Brain microvascular endothelial cell (primary cell): ENCODE data around the gene CADPS.

Source experiments
- DNase-seq: peaks from one replicate; pipeline ENCODE4 v3.0.0-alpha.2; 2020
- H3K27ac ChIP-seq: fragments of 250-450 bp; sonication (Bioruptor Pico); 2 replicates; pipeline ENCODE4 v1.5.1; 2020; ENCODE audit warnings: mild to moderate bottlenecking, moderate library complexity
- H3K27me3 ChIP-seq: fragments of 250-450 bp; sonication (Bioruptor Pico); replicated peaks from 2 replicates; pipeline ENCODE4 v1.5.1; 2020; ENCODE audit warnings: mild to moderate bottlenecking
- H3K36me3 ChIP-seq: fragments of 250-450 bp; sonication (Bioruptor Pico); replicated peaks from 2 replicates; pipeline ENCODE4 v1.5.1; 2020; ENCODE audit warnings: mild to moderate bottlenecking
- H3K4me3 ChIP-seq: 2 replicates; pipeline ENCODE4 v1.5.1; 2011; ENCODE audit warnings: low read depth, mild to moderate bottlenecking, control low read depth, low read length, moderate library complexity
- in situ Hi-C: cut with HindIII; loops from 2 replicates; pipeline ENCODE4 v1.10.0; 2017; ENCODE audit warnings: low sequenced_read_pairs, low pct_ligation_motif_present
- TF ChIP-seq, protein P1 (sequence below): IDR thresholded peaks from 2 replicates; pipeline ENCODE4 v1.5.1; 2011; ENCODE audit warnings: low read depth, mild to moderate bottlenecking, moderate library complexity, low read length, control low read depth, inconsistent platforms; ENCODE audit errors: missing control alignments

The CADPS gene

DNA sequence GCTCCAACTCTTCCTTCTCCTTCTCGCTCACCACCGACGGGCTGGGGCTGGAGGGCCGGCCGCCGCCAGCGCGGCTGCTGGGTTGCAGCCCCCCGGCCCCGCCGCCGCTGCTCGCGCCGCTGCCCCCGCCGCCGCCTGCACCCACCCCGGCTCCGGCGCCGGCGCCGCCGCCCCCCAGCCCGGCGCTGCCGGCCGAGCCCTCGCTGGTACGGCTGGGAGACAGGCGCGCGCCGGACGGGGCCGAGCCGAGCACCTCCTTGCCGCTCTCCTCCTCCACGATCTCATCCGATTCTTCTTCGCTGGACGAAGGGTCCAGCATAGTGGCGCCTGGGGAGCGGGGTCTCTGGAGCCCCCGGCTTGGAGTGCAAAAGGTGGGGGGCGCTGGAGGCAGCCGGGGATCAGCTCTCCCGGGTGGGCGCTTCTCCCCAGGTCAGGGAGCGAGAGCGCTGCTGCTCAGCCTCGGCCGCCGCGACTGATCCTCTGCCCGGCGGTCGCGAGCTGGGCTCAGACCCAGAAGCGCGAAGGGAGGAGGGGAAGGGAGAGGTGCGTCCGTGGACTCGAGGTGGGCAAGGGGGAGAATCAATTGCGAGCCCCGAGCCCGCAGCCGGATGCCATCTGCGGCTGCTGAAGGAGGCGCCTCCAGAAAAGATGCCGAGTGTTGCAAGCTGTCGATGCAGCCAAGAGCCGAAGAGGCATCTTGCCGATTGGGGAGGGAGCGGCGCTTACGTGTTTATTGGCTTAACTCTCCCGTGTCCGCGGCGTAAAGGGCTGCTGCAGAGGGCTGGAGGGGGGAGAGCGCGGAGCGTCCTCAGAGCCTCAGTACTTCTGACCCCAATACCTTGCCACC lies at the start of gene CADPS:
Gene CADPS (minus strand): TSS at position 706 of the 847 bp plus-strand sequence. CDS start 387 bp downstream, at position 319.
- DNase-seq = no peak
- no peak within 1 kb of the TSS for H3K27ac ChIP-seq
- peaks cover 29% of the 10 kb centered on the region for H3K27me3 ChIP-seq
- TF ChIP-seq, protein P1, sequence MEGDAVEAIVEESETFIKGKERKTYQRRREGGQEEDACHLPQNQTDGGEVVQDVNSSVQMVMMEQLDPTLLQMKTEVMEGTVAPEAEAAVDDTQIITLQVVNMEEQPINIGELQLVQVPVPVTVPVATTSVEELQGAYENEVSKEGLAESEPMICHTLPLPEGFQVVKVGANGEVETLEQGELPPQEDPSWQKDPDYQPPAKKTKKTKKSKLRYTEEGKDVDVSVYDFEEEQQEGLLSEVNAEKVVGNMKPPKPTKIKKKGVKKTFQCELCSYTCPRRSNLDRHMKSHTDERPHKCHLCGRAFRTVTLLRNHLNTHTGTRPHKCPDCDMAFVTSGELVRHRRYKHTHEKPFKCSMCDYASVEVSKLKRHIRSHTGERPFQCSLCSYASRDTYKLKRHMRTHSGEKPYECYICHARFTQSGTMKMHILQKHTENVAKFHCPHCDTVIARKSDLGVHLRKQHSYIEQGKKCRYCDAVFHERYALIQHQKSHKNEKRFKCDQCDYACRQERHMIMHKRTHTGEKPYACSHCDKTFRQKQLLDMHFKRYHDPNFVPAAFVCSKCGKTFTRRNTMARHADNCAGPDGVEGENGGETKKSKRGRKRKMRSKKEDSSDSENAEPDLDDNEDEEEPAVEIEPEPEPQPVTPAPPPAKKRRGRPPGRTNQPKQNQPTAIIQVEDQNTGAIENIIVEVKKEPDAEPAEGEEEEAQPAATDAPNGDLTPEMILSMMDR = no peak
- H3K4me3 ChIP-seq = peak within 1 kb of the TSS; percentile 23
- H3K36me3 ChIP-seq = no peaks in the 10 kb centered on the region
- in situ Hi-C loops = no loop called here

DNA sequence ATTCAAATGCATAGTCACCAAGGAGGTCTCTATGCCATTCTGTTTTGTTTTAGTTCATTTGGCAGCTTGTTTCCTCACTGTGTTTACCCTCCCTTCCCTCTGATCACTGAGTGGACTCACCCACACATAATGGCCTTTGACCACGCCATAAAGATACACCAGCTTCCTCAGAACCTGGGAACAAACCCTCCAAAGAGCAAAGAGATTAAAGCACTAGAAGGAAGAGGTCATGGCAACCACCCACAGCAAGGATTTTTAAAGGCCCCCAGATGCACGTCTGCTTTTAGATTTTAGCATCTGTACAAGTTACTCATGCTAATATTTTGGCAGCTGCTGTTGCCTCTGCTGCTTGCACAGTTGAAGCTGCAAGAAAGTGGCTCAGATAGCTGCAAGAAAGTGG lies 47.9 kb upstream of the CADPS start:
- TF ChIP-seq, protein P1 = no peak
- Histone ChIP-seq H3K4me3 (no peak overlapping the region), H3K27me3 (no peaks in the 10 kb centered on the region), H3K27ac (no peak overlapping the region), H3K36me3 (no peaks in the 10 kb centered on the region)
- in situ Hi-C loops = no loop called here
- no peak for DNase-seq

DNA sequence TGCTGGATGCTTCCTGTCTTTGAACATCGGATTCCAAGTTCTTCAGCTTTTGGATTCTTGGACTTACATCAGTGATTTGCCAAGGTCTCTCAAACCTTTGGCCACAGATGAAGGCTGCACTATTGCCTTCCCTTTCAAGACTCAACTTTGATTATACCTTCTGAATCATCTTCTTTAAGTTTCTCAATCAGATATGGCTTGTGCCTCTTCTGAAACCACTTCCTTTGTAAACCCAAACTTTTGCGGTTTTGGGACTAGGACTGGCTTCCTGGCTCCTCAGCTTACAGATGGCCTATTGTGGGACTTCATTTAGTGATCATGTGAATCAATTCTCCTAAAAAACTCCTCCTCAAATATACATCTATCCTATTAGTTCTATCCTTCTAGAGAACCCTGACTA lies 47.1 kb upstream of the CADPS start:
- H3K4me3 ChIP-seq = no peak overlapping the region
- TF ChIP-seq, protein P1 = no peak
- in situ Hi-C loops = no loop called here
- no peaks in the 10 kb centered on the region for H3K36me3 ChIP-seq
- no peak for DNase-seq
- H3K27ac ChIP-seq = no peak overlapping the region
- H3K27me3 ChIP-seq = no peaks in the 10 kb centered on the region

DNA sequence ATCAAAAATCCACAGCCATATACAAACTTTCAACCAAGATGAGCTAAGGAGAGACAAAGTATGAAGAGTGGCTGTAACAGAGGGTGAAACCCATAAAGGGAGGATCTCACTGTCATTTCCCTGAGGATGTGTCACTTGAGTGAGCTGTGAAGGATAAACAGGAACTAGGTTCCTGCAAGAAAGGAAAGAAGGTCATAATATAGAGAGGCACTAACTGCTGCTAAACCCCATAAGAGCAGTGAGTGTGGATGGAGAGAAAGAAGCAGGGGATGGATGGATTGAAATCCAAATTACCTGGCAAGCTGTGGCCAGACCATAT lies 45.2 kb upstream of the CADPS start:
- TF ChIP-seq, protein P1 = no peak

DNA sequence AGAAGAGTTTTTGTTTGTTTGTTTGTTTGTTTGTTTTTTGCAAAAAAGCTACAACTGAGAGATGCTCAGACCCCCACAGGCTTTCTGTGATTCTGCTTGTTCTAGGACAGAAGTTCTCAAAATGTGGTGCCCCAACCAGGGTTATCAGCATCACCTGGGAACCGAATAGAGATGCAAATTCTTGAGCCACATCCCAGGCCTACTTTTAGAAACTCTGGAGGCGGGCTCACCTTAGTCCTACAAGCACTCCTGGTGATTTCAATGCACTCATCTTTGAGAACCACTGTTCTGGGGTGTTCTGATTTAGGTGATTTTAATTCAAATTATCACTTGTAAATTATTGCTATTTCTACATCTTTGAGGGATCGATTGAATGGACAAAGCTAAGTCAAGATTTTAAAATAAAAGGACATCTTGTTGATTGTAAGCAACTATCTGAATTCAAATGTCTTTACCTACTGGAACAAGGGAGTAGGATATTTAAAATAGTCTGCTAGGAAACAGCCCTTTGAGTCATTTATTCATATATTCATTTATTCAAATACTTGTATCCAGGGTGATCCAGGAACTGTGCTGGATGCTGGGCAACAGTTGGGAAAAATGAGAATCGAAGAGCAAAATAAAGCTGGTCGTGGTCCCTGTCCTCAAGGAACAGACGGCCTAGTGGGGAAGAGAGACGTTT lies 44.7 kb upstream of the CADPS start:
- H3K27me3 ChIP-seq = no peaks in the 10 kb centered on the region
- no peak for DNase-seq
- in situ Hi-C loops = no loop called here
- H3K4me3 ChIP-seq = no peak overlapping the region
- no peaks in the 10 kb centered on the region for H3K36me3 ChIP-seq
- no peak overlapping the region for H3K27ac ChIP-seq
- TF ChIP-seq, protein P1 = no peak

More for the DNA sequence above, 45.2 kb upstream of the CADPS start:
- H3K36me3 ChIP-seq = no peaks in the 10 kb centered on the region
- in situ Hi-C loops = no loop called here
- H3K27me3 ChIP-seq = no peaks in the 10 kb centered on the region
- H3K4me3 ChIP-seq = no peak overlapping the region
- no peak for DNase-seq
- no peak overlapping the region for H3K27ac ChIP-seq
